ENCODE data around the gene EARS2.

DNA sequence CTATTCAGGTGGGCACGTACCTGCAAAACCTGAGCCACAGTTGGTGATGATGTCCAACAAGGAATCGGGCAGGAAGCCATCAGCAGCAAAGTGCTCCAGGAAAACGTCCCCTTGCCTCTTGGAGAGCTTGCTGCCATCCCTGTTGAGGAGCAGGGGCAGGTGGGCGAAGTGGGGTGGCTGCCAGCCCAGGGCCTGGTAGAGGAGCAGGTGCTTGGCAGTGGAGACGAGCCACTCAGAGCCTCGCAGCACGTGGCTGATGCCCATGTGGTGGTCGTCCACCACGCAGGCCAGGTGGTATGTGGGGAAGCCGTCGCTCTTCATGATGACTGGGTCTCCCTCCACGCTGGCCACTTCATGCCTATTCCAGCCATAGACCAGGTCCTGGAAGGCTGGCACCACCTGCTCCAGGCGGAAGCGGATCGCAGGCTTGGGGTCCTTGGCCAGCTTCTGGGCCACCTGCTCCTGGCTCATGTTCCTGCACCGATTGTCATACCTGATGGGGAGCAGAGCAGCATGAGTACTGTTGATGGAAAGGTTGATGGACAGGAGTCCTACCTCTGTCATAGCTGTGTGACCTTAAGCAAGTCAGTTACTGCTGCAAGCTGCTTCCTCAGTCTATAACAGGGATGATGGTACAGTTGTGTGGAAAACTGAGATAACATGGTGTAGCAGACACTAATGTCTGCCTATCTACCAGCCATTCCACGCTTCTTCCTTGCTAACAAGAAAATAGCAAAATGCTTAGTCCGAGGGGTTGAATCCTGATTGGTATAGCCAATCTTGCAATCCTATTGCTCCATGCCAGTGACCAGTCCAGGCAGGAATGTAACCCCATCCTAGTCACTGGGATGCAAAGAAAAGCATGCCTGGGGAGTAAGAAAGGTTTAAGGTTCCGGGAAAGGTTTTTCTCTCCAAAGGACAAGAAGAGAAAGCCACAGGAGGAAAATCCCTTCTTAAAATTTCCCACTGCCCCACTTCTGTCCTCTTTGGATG is 22.0 kb downstream of the EARS2 start:
- TF ChIP-seq, protein P1, sequence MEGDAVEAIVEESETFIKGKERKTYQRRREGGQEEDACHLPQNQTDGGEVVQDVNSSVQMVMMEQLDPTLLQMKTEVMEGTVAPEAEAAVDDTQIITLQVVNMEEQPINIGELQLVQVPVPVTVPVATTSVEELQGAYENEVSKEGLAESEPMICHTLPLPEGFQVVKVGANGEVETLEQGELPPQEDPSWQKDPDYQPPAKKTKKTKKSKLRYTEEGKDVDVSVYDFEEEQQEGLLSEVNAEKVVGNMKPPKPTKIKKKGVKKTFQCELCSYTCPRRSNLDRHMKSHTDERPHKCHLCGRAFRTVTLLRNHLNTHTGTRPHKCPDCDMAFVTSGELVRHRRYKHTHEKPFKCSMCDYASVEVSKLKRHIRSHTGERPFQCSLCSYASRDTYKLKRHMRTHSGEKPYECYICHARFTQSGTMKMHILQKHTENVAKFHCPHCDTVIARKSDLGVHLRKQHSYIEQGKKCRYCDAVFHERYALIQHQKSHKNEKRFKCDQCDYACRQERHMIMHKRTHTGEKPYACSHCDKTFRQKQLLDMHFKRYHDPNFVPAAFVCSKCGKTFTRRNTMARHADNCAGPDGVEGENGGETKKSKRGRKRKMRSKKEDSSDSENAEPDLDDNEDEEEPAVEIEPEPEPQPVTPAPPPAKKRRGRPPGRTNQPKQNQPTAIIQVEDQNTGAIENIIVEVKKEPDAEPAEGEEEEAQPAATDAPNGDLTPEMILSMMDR (IDR thresholded peaks at IDR 0.05; ENCODE audit: borderline replicate concordance, extremely low read depth, low read length, poor library complexity, severe bottlenecking), result no peak
- TF ChIP-seq EZH2 (IDR thresholded peaks at IDR 0.05; ENCODE audit: borderline replicate concordance, low read depth, low read length, severe bottlenecking), result no peak

Measured in DND-41 (cell line).